ES-I3 (cell line): Measurements from ENCODE around the gene GRID1.

ENCODE experiments used
- H3K36me3 ChIP-seq: 2 replicates; pipeline ENCODE4 v1.6.1; 2013; ENCODE audit warnings: mild to moderate bottlenecking, low read length, control low read depth, moderate library complexity; ENCODE audit not compliant: insufficient read depth
- H3K4me1 ChIP-seq: 2 replicates; pipeline ENCODE4 v1.6.1; 2013; ENCODE audit warnings: mild to moderate bottlenecking, control low read depth, low read length; ENCODE audit not compliant: insufficient read depth
- H3K9ac ChIP-seq: 2 replicates; pipeline ENCODE4 v1.6.1; 2013; ENCODE audit warnings: low read depth, mild to moderate bottlenecking, low read length, moderate library complexity
- H3K9me3 ChIP-seq: 2 replicates; pipeline ENCODE4 v1.6.1; 2013; ENCODE audit warnings: mild to moderate bottlenecking, low read length, moderate library complexity; ENCODE audit not compliant: control insufficient read depth, insufficient read depth

Gene GRID1

GRCh38 chr10:86192147-86192546 is 174.4 kb downstream of the GRID1 start:
- H3K9me3 ChIP-seq: no peaks in the 10 kb centered on the region
- H3K4me1 ChIP-seq: no peaks in the 10 kb centered on the region
- H3K9ac ChIP-seq: no peak overlapping the region
- H3K36me3 ChIP-seq: no peaks in the 10 kb centered on the region; the same call in 1 of the 2 replicates

GRCh38 chr10:86191686-86192085 is 174.9 kb downstream of the GRID1 start:
- H3K9ac ChIP-seq: no peak overlapping the region
- no peaks in the 10 kb centered on the region; the same call in 1 of the 2 replicates for H3K36me3 ChIP-seq
- H3K4me1 ChIP-seq: no peaks in the 10 kb centered on the region
- H3K9me3 ChIP-seq: no peaks in the 10 kb centered on the region

- H3K9ac ChIP-seq: no peak overlapping the region
- no peaks in the 10 kb centered on the region; the same call in 1 of the 2 replicates for H3K36me3 ChIP-seq
- H3K4me1 ChIP-seq: no peaks in the 10 kb centered on the region
- H3K9me3 ChIP-seq: no peaks in the 10 kb centered on the region
These were observed 175.4 kb downstream of the GRID1 start for GRCh38 chr10:86191166-86191565.

GRCh38 chr10:86190291-86190690 is 176.3 kb downstream of the GRID1 start:
- H3K4me1 ChIP-seq: no peaks in the 10 kb centered on the region
- H3K36me3 ChIP-seq: no peaks in the 10 kb centered on the region
- H3K9me3 ChIP-seq: no peaks in the 10 kb centered on the region
- H3K9ac ChIP-seq: no peak overlapping the region

GRCh38 chr10:86189891-86190290 is 176.7 kb downstream of the GRID1 start:
- Histone ChIP-seq H3K4me1 (no peaks in the 10 kb centered on the region), H3K9me3 (no peaks in the 10 kb centered on the region), H3K36me3 (no peaks in the 10 kb centered on the region), H3K9ac (no peak overlapping the region)

- H3K9me3 ChIP-seq: no peaks in the 10 kb centered on the region
- H3K36me3 ChIP-seq: no peaks in the 10 kb centered on the region
- no peak overlapping the region for H3K9ac ChIP-seq
- no peaks in the 10 kb centered on the region for H3K4me1 ChIP-seq
These were observed 177.6 kb downstream of the GRID1 start for GRCh38 chr10:86188796-86189558.

GRCh38 chr10:86188326-86188725 is 178.3 kb downstream of the GRID1 start:
- Histone ChIP-seq H3K9ac (no peak overlapping the region), H3K4me1 (no peaks in the 10 kb centered on the region), H3K9me3 (no peaks in the 10 kb centered on the region), H3K36me3 (no peaks in the 10 kb centered on the region)

GRCh38 chr10:86187499-86188239 is 178.9 kb downstream of the GRID1 start:
- H3K36me3 ChIP-seq: no peaks in the 10 kb centered on the region
- H3K9ac ChIP-seq: no peak overlapping the region
- no peaks in the 10 kb centered on the region for H3K9me3 ChIP-seq
- no peaks in the 10 kb centered on the region for H3K4me1 ChIP-seq

GRCh38 chr10:86186633-86187032 is 180.0 kb downstream of the GRID1 start:
- no peaks in the 10 kb centered on the region for H3K36me3 ChIP-seq
- H3K9me3 ChIP-seq: no peaks in the 10 kb centered on the region
- no peaks in the 10 kb centered on the region for H3K4me1 ChIP-seq
- no peak overlapping the region for H3K9ac ChIP-seq

- no peaks in the 10 kb centered on the region for H3K4me1 ChIP-seq
These were observed 184.0 kb downstream of the GRID1 start for GRCh38 chr10:86182595-86182994.

GRCh38 chr10:86182150-86182549 is 184.4 kb downstream of the GRID1 start:
- Histone ChIP-seq H3K9me3 (no peaks in the 10 kb centered on the region), H3K4me1 (no peaks in the 10 kb centered on the region), H3K36me3 (no peaks in the 10 kb centered on the region), H3K9ac (no peak overlapping the region)

More at GRCh38 chr10:86182595-86182994, 184.0 kb downstream of the GRID1 start:
- Histone ChIP-seq H3K36me3 (no peaks in the 10 kb centered on the region), H3K9ac (no peak overlapping the region), H3K9me3 (no peaks in the 10 kb centered on the region)

- Histone ChIP-seq H3K9ac (no peak overlapping the region), H3K9me3 (no peaks in the 10 kb centered on the region), H3K36me3 (no peaks in the 10 kb centered on the region), H3K4me1 (no peaks in the 10 kb centered on the region)
These were observed 185.7 kb downstream of the GRID1 start for GRCh38 chr10:86180861-86181260.

GRCh38 chr10:86179961-86180360 is 186.6 kb downstream of the GRID1 start:
- Histone ChIP-seq H3K9me3 (no peaks in the 10 kb centered on the region), H3K4me1 (no peaks in the 10 kb centered on the region), H3K36me3 (no peaks in the 10 kb centered on the region)

GRCh38 chr10:86179153-86179524 is 187.5 kb downstream of the GRID1 start:
- no peaks in the 10 kb centered on the region for H3K9me3 ChIP-seq
- H3K4me1 ChIP-seq: no peaks in the 10 kb centered on the region
- H3K9ac ChIP-seq: no peak overlapping the region
- no peaks in the 10 kb centered on the region for H3K36me3 ChIP-seq

More at GRCh38 chr10:86179961-86180360, 186.6 kb downstream of the GRID1 start:
- no peak overlapping the region for H3K9ac ChIP-seq
